GM12875 (cell line): ENCODE results near the gene CCL13.

Experiments used
- H3K4me3 ChIP-seq: one replicate; pipeline ENCODE4 v1.5.1; 2011; ENCODE audit warnings: low read depth, low read length, control low read depth
- TF ChIP-seq, protein P1 (sequence below): IDR thresholded peaks from 2 replicates; pipeline ENCODE4 v1.5.1; 2011; ENCODE audit warnings: low read depth, mild to moderate bottlenecking, control low read depth, inconsistent platforms, low read length, moderate library complexity, borderline replicate concordance; ENCODE audit not compliant: insufficient read depth

Gene CCL13

DNA sequence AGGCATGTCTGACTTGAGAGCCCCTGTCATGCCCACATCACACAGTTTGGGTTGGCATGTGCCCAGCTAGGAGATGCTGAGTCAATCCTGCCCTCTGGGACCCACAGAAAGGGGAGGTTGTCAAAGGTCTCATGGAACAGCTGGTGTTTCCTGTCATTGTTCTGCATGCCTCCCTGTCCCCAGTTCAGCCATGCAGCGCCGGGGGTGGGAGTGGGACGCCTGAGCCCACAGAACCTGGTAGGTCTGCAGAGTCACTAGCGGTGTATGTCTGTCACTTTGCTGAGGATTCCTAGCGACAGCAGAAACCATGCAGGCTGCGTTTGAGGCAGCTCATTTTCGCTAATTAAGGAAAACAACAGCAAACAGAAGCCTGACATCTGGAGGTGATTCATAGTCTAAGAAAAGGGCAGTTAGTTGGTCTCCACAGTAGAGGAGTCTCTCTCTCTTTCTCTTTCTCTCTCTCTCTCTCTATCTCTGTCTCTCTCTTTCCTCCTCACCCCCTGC, 26.4 kb downstream of the CCL13 start:
- H3K4me3 ChIP-seq, result no peak overlapping the region
- TF ChIP-seq, protein P1, sequence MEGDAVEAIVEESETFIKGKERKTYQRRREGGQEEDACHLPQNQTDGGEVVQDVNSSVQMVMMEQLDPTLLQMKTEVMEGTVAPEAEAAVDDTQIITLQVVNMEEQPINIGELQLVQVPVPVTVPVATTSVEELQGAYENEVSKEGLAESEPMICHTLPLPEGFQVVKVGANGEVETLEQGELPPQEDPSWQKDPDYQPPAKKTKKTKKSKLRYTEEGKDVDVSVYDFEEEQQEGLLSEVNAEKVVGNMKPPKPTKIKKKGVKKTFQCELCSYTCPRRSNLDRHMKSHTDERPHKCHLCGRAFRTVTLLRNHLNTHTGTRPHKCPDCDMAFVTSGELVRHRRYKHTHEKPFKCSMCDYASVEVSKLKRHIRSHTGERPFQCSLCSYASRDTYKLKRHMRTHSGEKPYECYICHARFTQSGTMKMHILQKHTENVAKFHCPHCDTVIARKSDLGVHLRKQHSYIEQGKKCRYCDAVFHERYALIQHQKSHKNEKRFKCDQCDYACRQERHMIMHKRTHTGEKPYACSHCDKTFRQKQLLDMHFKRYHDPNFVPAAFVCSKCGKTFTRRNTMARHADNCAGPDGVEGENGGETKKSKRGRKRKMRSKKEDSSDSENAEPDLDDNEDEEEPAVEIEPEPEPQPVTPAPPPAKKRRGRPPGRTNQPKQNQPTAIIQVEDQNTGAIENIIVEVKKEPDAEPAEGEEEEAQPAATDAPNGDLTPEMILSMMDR, result no peak

DNA sequence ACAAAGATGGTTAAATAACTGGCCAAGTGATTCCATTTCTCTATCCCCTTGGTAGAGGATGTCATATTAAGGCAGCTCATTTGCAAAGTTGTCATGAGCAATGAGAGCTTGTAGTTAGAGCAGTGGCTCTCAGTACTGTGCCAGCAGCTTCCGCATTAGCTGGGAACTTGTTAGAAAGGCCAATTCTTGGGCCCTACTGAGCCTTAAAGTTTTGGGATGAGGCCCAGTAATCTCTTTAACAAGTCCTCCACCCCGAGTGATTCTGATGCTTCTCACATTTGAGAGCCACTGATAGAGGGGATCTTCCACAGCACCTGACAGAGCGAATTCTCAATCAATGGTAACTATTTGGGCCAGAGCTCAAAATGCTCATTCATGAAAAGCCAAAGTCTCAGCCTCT, 26.9 kb downstream of the CCL13 start:
- TF ChIP-seq, protein P1, result no peak
- H3K4me3 ChIP-seq, result no peak overlapping the region

DNA sequence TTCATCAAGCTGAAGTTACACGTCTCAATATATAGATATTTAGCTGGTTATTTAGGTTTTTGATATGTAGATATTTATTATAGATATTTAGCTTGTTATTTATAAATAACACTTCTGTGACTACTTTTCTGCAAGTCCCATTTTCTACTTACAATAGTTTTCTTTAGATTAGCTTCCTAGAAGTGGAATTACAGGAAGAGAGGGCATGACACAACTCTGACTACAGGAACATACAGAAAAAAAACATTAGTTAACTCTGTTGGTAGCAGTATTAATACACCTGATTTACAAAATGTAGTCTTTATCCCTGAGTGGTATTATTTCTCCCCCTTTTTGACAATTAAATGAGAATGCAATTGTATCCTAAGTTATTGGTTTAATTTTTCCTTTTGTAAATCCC, 28.0 kb downstream of the CCL13 start:
- TF ChIP-seq, protein P1, result no peak
- H3K4me3 ChIP-seq, result no peak overlapping the region

DNA sequence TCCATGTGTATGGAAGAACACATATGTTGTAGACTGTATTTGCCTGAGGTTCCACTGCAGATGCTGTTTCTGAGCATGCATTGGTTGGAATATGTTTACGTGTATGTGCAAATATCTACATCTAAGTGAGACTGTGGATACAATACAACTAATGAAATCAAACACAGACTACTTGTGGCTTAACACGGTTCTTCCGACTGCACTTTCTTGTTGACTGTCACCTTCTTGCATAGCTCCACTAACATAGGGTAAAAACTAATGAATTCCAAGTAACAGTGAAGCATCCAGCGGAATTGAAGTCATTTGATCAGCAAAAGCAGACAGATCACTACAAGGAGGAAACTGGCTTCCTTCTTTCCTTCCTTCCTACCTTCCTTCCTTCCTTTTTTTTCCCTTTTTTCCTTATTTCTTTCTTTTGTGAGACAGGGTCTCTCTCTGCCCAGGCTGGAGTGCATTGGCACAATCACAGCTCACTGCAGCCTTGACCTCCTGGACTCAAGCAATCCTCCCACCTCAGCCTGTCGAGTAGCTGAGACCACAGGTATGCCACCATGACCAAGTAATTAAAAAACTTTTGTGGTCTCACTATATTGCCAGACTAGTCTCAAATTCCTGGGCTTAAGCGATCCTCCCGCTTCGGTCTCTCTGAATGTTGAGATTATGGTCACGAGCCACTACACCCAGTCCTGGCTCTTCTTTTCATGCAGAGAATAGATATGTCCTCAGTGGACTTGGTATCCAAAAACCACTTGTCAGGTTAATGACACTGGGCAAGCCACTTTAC, 28.7 kb downstream of the CCL13 start:
- TF ChIP-seq, protein P1, result no peak
- no peak overlapping the region for H3K4me3 ChIP-seq

DNA sequence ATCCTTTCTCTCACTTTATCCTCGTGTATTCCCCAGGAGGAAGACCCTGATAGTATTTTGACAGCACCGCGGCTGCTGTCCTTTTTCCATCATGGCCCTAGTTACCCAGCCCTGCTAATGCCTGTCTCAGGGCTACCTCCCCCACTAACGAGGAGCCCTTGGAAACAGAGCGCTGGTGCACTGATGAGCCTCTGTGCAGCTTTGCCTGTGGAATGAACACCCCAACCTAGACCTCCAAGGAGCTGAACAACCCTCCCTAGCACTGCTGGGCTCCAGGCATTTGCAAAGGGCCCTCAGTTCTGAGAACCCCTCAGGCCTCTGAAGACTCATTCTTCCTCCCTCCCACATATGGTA, 30.0 kb downstream of the CCL13 start:
- TF ChIP-seq, protein P1, result no peak
- no peak overlapping the region for H3K4me3 ChIP-seq

DNA sequence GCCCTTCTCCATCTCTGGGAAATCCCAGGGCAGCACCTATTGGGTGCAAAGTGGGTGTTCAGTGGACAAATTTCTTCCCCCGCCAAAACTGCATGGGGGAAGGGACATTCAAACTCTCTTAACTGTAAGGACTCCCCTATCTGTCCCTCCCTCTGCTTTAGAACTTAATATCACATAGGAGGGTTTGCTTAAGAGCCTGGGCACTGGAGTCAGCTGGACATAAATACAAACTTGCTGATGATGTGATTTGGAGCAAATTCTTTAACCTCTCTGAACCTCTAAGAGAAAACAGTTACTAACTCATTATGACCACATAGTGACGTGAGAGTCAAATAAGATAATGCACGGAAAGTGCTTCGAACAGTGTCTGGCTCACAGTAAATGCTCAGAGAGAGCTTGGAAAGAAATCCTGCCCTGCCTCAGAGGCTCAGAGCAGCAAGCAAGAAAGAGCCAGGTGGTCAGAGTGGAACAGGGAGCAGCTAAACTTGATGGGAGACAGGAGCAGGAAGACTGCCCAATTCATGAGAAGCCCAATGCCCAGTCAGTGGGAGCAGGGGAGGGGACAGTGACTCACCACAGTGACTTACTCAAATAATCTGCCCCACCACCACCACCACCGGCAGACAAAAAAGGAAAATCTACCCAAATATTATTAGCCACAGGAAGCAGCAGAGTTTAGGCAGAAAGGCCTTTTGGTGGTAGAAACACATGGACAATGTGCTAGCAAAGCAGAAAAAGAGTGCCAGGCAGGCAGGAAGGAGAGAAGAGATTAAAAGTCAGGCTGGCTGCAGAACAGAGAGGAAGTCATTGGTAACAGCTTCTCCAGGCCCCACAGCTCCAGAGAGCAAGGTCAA, 30.6 kb downstream of the CCL13 start:
- TF ChIP-seq, protein P1, result no peak
- H3K4me3 ChIP-seq, result no peak overlapping the region
